Mucosa of descending colon (tissue), 3 donors: ENCODE results near the gene MRPS35. TPM values are rescaled to one million over a fixed set of nuclear protein-coding genes. Genes with fewer than 3 reads are reported as not detected.
A peak's percentile ranks its signal among the peaks of the same experiment; 100 is the strongest.

Source experiments
- ATAC-seq: fragments of 200-7000 bp; cut with Tn5 transposase; one replicate; pipeline ENCODE4 v1.9.1; 2020; ENCODE audit warnings: mild to moderate bottlenecking, moderate library complexity
- DNase-seq, 3 donors: peaks; one replicate each; pipeline ENCODE4 v3.0.0-alpha.2; 2020
- H3K36me3 ChIP-seq: fragments of 200-600 bp; one replicate; pipeline ENCODE4 v1.8.0; 2021; ENCODE audit warnings: low read depth, mild to moderate bottlenecking
- H3K4me1 ChIP-seq: fragments of 200-600 bp; one replicate; pipeline ENCODE4 v1.8.0; 2021; ENCODE audit warnings: low read depth, mild to moderate bottlenecking
- H3K4me3 ChIP-seq: fragments of 200-600 bp; one replicate; pipeline ENCODE4 v1.8.0; 2021; ENCODE audit warnings: mild to moderate bottlenecking
- H3K9me3 ChIP-seq: fragments of 200-600 bp; one replicate; pipeline ENCODE4 v1.8.0; 2021; ENCODE audit warnings: mild to moderate bottlenecking
- CTCF ChIP-seq: fragments of 200-600 bp; IDR thresholded peaks from one replicate; pipeline ENCODE4 v1.8.0; 2022; ENCODE audit warnings: antibody characterized with exemption, mild to moderate bottlenecking
- intact Hi-C, 2 donors: fragments of 100-400 bp; cut with DNase I in 1 of 2; cut with micrococcal nuclease in 1 of 2; formaldehyde crosslinking; loops; one replicate each; pipeline versions ENCODE4 v1.11.0 to v1.11.1; 2022; cut with DNase I, micrococcal nuclease
- total RNA-seq, 3 donors: library from RNA; stranded (reverse); fragmentation: NEBNext Ultra II Directional in 2 of 3; extraction: Animal tissue kit (Norgen Biotek cat#: 25700) in 2 of 3; gene quantifications; one replicate each; pipeline versions ENCODE4 v1.2.1 to v1.2.4, GENCODE V29; 2021 to 2023
- donor health status: DM: no; HTN: no; CAD: no; lungs with moderate emphysema.
- donor health status: DM: no; HTN: no; CAD: no.
- donor health status: DM: no; HTN: yes; CAD: no.

Gene MRPS35
- total RNA-seq, 3 donors from 2014 or later = 50.2 to 72.6 (median 67.3) TPM

GRCh38 chr12:27747111-27747820, 36.6 kb downstream of the MRPS35 start:
- no peak for TF ChIP-seq CTCF
- Histone ChIP-seq H3K4me3 (no peak overlapping the region), H3K4me1 (peaks cover 5% of the 10 kb centered on the region), H3K9me3 (no peaks in the 10 kb centered on the region), H3K36me3 (no peaks in the 10 kb centered on the region)
- DNase-seq = no peak
- intact Hi-C loops = no loop called here
- peak; percentile 76 for ATAC-seq

GRCh38 chr12:27751386-27752047, 40.9 kb downstream of the MRPS35 start:
- no peak for TF ChIP-seq CTCF
- DNase-seq = peak; percentile 78 to 86 (median 85)
- ATAC-seq = peak; percentile 89
- Histone ChIP-seq H3K4me3 (no peak overlapping the region), H3K36me3 (no peaks in the 10 kb centered on the region), H3K4me1 (peaks cover 19% of the 10 kb centered on the region), H3K9me3 (no peaks in the 10 kb centered on the region)
- intact Hi-C loops = no loop called here

GRCh38 chr12:27754795-27755194, 44.2 kb downstream of the MRPS35 start:
- H3K36me3 ChIP-seq = no peaks in the 10 kb centered on the region
- peak in 2 of 3 donors; percentile 51 to 61 for DNase-seq
- no peaks in the 10 kb centered on the region for H3K9me3 ChIP-seq
- peak; percentile 85 for ATAC-seq
- no peak for TF ChIP-seq CTCF
- intact Hi-C loops = no loop called here
- H3K4me3 ChIP-seq = no peak overlapping the region
- peaks cover 19% of the 10 kb centered on the region for H3K4me1 ChIP-seq

GRCh38 chr12:27756670-27757195, 46.1 kb downstream of the MRPS35 start:
- DNase-seq = no peak

GRCh38 chr12:27762757-27763156, 52.1 kb downstream of the MRPS35 start:
- H3K4me3 ChIP-seq = no peak overlapping the region
- H3K36me3 ChIP-seq = no peaks in the 10 kb centered on the region
- no peak for DNase-seq
- ATAC-seq = no peak
- no peak for TF ChIP-seq CTCF
- intact Hi-C loops = no loop called here
- H3K4me1 ChIP-seq = no peaks in the 10 kb centered on the region
- no peaks in the 10 kb centered on the region for H3K9me3 ChIP-seq

More at GRCh38 chr12:27756670-27757195, 46.1 kb downstream of the MRPS35 start:
- H3K4me3 ChIP-seq = no peak overlapping the region
- peaks cover 17% of the 10 kb centered on the region for H3K4me1 ChIP-seq
- intact Hi-C loops = no loop called here
- H3K36me3 ChIP-seq = no peaks in the 10 kb centered on the region
- TF ChIP-seq CTCF = no peak
- no peak for ATAC-seq
- H3K9me3 ChIP-seq = no peaks in the 10 kb centered on the region
